Measurements from ENCODE around the gene IL17A. TPM values are rescaled to one million over a fixed set of nuclear protein-coding genes. Genes with fewer than 3 reads are reported as not detected.

The IL17A gene
- total RNA-seq, 4 donors from 2014 or later: not detected

GRCh38 chr6:52141596-52141995 is 44.6 kb upstream of the IL17A start:
- DNase-seq (no peak), ATAC-seq (no peak)
- Histone ChIP-seq H3K27ac (peak overlapping the region; percentile 45 to 83 (median 76)), H3K9me3 (no peaks in the 10 kb centered on the region), H3K4me1 (peaks cover 31 to 50% of the 10 kb centered on the region in 2 donors), H3K4me3 (no peak overlapping the region), H3K36me3 (no peaks in the 10 kb centered on the region), H3K27me3 (no peaks in the 10 kb centered on the region)
- TF ChIP-seq CTCF (IDR thresholded peaks at IDR 0.05 in 4 of 5, conservative IDR thresholded peaks at IDR 0.05 in 1 of 5) (no peak), POLR2A (IDR thresholded peaks at IDR 0.05) (no peak)
- intact Hi-C loops (cut with DNase I; ENCODE audit: low total_unique reads) (no loop called here), in situ Hi-C loops (cut with MboI; ENCODE audit: low sequenced_read_pairs in 4 of 4) (no loop called here)

GRCh38 chr6:52142556-52142955 is 43.6 kb upstream of the IL17A start:
- Histone ChIP-seq H3K9me3 (no peaks in the 10 kb centered on the region), H3K27me3 (no peaks in the 10 kb centered on the region), H3K27ac (peak overlapping the region; percentile 27 to 78 (median 46)), H3K4me3 (no peak overlapping the region), H3K36me3 (no peaks in the 10 kb centered on the region), H3K4me1 (peaks cover 31 to 45% of the 10 kb centered on the region in 2 donors)
- in situ Hi-C loops (cut with MboI; ENCODE audit: low sequenced_read_pairs in 4 of 4): no loop called here
- no peak for DNase-seq
- no peak for ATAC-seq
- intact Hi-C loops (cut with DNase I; ENCODE audit: low total_unique reads): no loop called here
- TF ChIP-seq POLR2A (IDR thresholded peaks at IDR 0.05) (no peak), CTCF (IDR thresholded peaks at IDR 0.05 in 4 of 5, conservative IDR thresholded peaks at IDR 0.05 in 1 of 5) (no peak)

GRCh38 chr6:52143551-52143950 is 42.6 kb upstream of the IL17A start:
- intact Hi-C loops (cut with DNase I; ENCODE audit: low total_unique reads): no loop called here
- DNase-seq (no peak), ATAC-seq (no peak)
- TF ChIP-seq CTCF (IDR thresholded peaks at IDR 0.05 in 4 of 5, conservative IDR thresholded peaks at IDR 0.05 in 1 of 5) (no peak), POLR2A (IDR thresholded peaks at IDR 0.05) (no peak)
- in situ Hi-C loops (cut with MboI; ENCODE audit: low sequenced_read_pairs in 4 of 4): no loop called here
- Histone ChIP-seq H3K4me3 (no peak overlapping the region), H3K9me3 (no peaks in the 10 kb centered on the region), H3K27me3 (no peaks in the 10 kb centered on the region), H3K36me3 (peaks cover 0 to under 1% of the 10 kb centered on the region in 2 donors), H3K4me1 (peaks cover 31 to 37% of the 10 kb centered on the region in 2 donors), H3K27ac (peak overlapping the region; percentile 27 to 78 (median 46))

- DNase-seq: no peak
- H3K36me3 ChIP-seq: peaks cover 0 to 4% of the 10 kb centered on the region in 2 donors
- peak overlapping the region in 3 of 4 donors; percentile 27 to 78 (median 39) for H3K27ac ChIP-seq
- H3K4me1 ChIP-seq: peaks cover 23 to 30% of the 10 kb centered on the region in 2 donors
- no peaks in the 10 kb centered on the region for H3K27me3 ChIP-seq
- no peaks in the 10 kb centered on the region for H3K9me3 ChIP-seq
- no peak for ATAC-seq
- H3K4me3 ChIP-seq: no peak overlapping the region
- TF ChIP-seq CTCF (IDR thresholded peaks at IDR 0.05 in 4 of 5, conservative IDR thresholded peaks at IDR 0.05 in 1 of 5): no peak
- no peak for TF ChIP-seq POLR2A (IDR thresholded peaks at IDR 0.05)
- in situ Hi-C loops (cut with MboI; ENCODE audit: low sequenced_read_pairs in 4 of 4): no loop called here
- intact Hi-C loops (cut with DNase I; ENCODE audit: low total_unique reads): no loop called here
These were observed 41.7 kb upstream of the IL17A start for GRCh38 chr6:52144196-52145076.
